GM08714 (cell line): ENCODE data around the gene ADAM22.

ENCODE experiments used
- H3K4me3 ChIP-seq: fragments of 200-500 bp; sonication (Bioruptor generic); 2 replicates; pipeline ENCODE4 v1.5.1; 2014; ENCODE audit warnings: mild to moderate bottlenecking, low read length, inconsistent platforms
- ZNF274 ChIP-seq: IDR thresholded peaks from 2 replicates; pipeline ENCODE4 v1.6.1; 2012; ENCODE audit warnings: mild to moderate bottlenecking, low read depth, low read length

ADAM22 gene

DNA sequence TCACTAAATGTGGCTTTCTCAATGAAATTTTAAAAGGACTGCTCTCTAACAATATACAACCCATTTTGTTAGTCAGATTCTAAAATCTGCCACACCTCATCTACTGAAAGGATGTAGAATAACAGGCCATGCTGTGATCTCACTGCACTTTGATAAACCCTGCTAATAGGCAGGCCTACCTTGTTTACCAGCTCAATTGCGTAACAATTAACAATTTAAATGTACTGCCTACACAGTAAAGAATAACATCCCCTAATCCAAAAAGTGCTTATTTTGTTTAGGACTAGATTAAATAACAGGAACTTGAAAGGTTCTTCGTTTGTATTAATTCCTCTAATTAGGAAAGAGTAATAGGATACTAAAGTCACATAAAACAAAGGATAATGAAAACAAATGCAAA, 281.2 kb downstream of the ADAM22 start:
- no peak for TF ChIP-seq ZNF274
- H3K4me3 ChIP-seq: no peak overlapping the region

GRCh38 chr7:88216276-88216675, 282.2 kb downstream of the ADAM22 start:
- no peak for TF ChIP-seq ZNF274
- no peak overlapping the region for H3K4me3 ChIP-seq

DNA sequence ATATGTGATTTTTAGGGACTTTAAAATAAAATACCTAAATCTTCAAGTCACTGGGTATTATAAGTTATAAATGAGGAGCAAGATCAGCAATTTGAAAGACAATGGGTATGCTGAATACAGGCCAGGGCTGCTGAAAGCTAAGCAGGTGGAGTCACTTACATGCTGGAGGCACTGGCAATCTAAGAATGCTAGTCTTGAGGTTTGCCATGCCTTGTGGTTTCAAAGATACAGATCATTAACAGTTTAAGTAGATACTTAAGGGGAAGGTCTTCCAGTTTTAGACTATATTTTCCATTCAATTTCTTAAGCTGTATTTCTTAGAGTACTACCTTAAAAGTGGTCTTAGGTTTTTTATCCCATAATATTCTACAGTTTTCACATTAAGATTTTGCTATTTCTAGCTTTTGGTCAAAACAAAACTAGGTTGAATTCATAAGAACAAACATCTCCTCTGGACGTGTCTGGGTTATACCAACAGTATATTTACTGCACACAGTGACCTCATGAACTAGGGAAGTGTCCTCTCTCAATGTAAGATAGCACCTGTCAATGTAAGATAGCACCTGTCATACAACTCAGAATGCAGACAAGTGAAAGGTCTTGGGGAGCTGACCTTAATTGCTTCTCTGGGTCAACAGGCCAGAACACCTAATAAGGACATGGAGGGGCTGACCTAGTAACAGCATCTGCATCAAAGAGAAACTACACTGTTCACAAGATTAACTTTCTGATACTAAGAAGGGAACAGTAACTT, 283.8 kb downstream of the ADAM22 start:
- H3K4me3 ChIP-seq: peak overlapping the region; percentile 82
- TF ChIP-seq ZNF274: no peak

DNA sequence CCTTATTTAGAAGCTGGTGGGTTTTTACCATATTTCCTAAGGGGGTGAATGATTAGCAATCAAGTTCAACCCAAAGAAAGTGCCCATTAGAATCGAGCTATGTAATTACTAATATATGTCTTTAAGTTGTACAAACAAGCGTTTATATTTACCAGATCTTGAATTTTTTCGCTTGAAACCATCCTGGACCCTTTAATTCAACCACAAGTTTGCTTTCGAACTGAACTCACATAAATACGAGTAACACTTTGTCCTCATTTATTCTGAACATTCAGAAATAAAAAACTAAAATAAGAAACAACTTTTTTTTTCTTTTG, 284.3 kb downstream of the ADAM22 start:
- H3K4me3 ChIP-seq: peak overlapping the region; percentile 82
- TF ChIP-seq ZNF274: no peak

GRCh38 chr7:88218836-88219605, 285.0 kb downstream of the ADAM22 start:
- TF ChIP-seq ZNF274: no peak
- H3K4me3 ChIP-seq: peak overlapping the region; percentile 82

DNA sequence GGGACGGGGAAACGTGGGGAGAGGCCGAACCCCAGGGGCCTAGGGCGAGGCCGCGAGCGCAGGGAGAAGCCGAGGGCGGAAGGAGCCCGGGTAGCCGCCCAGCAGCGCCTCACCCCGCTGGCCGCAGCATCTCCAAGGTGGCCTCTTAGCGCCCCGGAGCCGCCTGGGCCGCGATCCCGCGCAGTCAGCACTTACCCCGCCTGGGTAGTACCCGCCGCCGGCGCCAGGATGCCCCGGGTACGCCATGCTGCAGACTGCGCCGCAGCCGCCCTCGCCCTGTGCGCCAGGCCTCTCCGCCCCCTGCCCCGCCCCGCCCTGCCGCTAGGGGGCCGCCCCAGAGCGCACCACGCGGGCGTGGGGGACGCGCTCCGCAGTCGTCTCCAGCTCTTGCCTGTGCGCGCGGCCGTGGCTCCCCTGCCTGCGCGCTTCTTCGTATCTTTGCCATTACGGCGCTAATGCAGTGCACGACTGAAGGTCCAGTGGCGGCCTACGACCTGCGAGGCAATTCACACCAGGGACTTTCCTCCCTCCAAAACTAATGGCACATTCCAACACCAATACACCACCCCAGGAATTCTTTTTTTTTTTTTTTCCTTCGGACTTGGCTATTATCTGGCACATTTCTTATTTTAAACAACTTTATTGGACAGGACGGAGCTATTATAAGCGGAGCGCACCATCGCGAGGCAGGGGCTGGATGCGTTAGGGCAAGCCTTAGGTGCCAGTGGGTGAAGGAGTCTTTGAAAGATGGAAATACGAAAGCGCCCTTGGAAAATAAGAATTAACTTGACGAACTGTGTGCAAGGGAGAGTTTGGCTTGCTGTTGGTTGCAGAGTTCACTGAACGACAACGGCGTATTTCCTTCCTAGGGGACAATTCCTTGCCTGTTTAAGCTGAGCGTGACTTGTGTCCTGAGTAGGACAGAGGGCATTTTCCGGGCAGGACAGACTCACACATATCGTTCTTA, 286.0 kb downstream of the ADAM22 start, which contains the start of gene SRI:
SRI (minus strand) TSS at position 258 of the 967 bp plus-strand sequence; CDS start at position 246, 12 bp downstream.
- peak within 1 kb of the TSS; percentile 82 for H3K4me3 ChIP-seq
- no peak for TF ChIP-seq ZNF274

GRCh38 chr7:88223265-88223664, 289.2 kb downstream of the ADAM22 start:
- no peak overlapping the region for H3K4me3 ChIP-seq
- TF ChIP-seq ZNF274: no peak

DNA sequence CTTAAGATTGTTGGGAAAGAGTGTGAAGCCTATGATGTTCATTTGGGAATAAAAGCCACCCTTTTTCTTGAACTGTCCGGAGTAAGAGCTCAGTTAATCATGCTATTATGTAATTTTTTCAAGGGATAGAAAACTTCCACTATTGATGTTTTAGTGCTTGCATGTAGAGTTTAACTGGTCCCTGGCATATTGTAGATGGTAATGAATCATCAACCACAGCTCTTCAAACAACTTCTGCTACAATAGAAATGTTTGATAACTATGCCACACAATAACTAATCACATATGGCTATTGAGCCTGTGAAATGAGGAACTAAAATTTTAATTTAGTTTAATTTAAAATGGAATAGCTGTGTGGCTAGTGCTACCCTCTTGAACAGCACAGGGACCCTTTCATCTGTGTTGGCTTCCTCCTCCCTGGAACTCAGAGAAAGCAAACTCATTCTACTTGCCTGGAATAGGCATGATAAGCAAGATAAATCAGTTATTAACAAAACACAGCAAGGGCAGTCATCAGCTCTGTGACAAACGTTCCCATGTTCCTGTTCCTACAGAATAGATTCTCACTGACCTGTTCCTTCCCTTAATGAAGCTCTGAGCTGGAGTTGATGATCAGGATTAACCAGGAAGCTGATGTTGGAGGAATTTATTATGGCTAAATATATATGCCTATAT, 290.7 kb downstream of the ADAM22 start:
- TF ChIP-seq ZNF274: no peak
- H3K4me3 ChIP-seq: no peak overlapping the region

DNA sequence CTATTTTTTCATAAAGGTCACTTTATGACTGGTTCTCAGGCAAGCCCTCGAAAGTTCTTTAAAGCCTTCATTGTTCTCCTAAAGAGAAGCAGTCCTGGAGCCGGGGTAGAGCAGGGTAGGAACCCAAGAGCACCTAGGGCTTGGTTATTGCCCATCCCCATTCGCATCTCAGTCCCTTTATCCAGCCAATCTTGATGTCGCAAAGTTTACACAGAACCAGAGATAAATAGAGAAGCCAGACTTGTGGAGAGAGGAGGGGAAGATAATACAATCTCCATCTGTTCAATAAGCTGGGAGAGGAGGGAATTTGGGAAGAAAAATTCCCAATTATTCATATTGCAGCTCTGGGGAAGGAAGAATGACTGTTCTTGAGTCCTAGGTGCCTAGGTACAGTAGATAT, 292.1 kb downstream of the ADAM22 start:
- no peak for TF ChIP-seq ZNF274
- no peak overlapping the region for H3K4me3 ChIP-seq

- no peak for TF ChIP-seq ZNF274
- no peak overlapping the region for H3K4me3 ChIP-seq
Observed at GRCh38 chr7:88226886-88227516, 292.9 kb downstream of the ADAM22 start.

- H3K4me3 ChIP-seq: no peak overlapping the region
- TF ChIP-seq ZNF274: no peak
Observed at GRCh38 chr7:88229302-88229995, 295.4 kb downstream of the ADAM22 start.

GRCh38 chr7:88230646-88231045, 296.6 kb downstream of the ADAM22 start:
- H3K4me3 ChIP-seq: no peak overlapping the region
- no peak for TF ChIP-seq ZNF274

DNA sequence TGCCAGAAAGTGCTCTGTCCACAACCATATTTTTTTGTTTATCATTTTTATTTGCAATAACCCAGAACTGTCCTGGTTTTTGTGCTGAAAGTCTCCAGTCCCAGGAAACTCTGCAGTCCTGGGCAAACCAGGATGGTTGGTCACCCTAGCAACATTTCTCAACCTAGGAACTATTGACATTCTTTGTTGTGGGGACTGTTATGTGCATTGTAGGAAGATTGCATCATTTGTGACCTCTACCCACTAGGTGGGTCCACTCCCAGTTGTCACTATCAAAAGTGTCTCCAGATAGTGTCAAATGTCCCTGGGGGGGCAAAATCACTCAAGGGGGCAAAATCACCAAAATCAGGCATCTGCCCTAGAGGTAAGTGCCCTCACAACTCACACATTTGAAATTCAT, 299.8 kb downstream of the ADAM22 start:
- H3K4me3 ChIP-seq: no peak overlapping the region
- no peak for TF ChIP-seq ZNF274
